HCT116 (cell line): ENCODE data around the gene SDSL. TPM values are rescaled to one million over a fixed set of nuclear protein-coding genes. Genes with fewer than 3 reads are reported as not detected.

Experiments used
- ATAC-seq: fragments of 200-7000 bp; cut with Tn5 transposase; 2 replicates; pipeline ENCODE4 v1.9.1; 2020; ENCODE audit warnings: mild to moderate bottlenecking, moderate library complexity
- BruUV-seq: library from RNA; stranded (reverse); fragments of 400-500 nt; replicated peaks from 2 replicates; lab custom pipeline; 2021; lab: Mats Ljungman, UMichigan
- CTCF ChIA-PET: fragments of 300-600 bp; sonication (Branson Sonifier 250); formaldehyde crosslinking; loops from one replicate; lab custom pipeline; 2021; ENCODE audit warnings: antibody characterized with exemption; lab: Charles Lee
- POLR2A ChIA-PET: fragments of 300-600, 350-600 bp; sonication (Branson Sonifier 250); formaldehyde crosslinking; loops from one replicate; lab custom pipeline; 2021; ENCODE audit warnings: antibody characterized with exemption; lab: Charles Lee
- RAD21 ChIA-PET, 2 experiments: fragments of 300-600 bp; sonication (Branson Sonifier 250); formaldehyde crosslinking; loops; one replicate each; lab custom pipeline; 2023; ENCODE audit warnings: low total read pairs in 2 of 2; ENCODE audit not compliant: uncharacterized antibody in 2 of 2, unreplicated experiment in 2 of 2, low non-redundant PET in 1 of 2; lab: Charles Lee
- DNase-seq: peaks from one replicate; pipeline ENCODE4 v3.0.0-alpha.2; 2010; ENCODE audit warnings: low read depth, low spot score
- H2AFZ ChIP-seq: fragments of 200-600 bp; shearing (Covaris generic), sonication (generic); 2 replicates; pipeline ENCODE4 v1.6.1; 2017; ENCODE audit warnings: low read depth, mixed run types, mixed read lengths, antibody characterized with exemption, low read length; ENCODE audit not compliant: poor library complexity, severe bottlenecking
- H3K27ac ChIP-seq: 2 replicates; pipeline ENCODE4 v1.5.1; 2012; ENCODE audit warnings: low read depth, low read length
- H3K27me3 ChIP-seq: fragments of 200-600 bp; sonication (generic); 2 replicates; pipeline ENCODE4 v1.6.1; 2016; ENCODE audit warnings: mixed run types, low read length, mixed read lengths; ENCODE audit not compliant: insufficient read depth
- H3K36me3 ChIP-seq, 2 experiments: fragments of 200-500 bp in 1 of 2; fragments of 200-600 bp in 1 of 2; sonication (Bioruptor generic) in 1 of 2; sonication (generic) in 1 of 2; 2 replicates each; pipeline versions ENCODE4 v1.5.1 to v1.6.1; 2014 to 2016; ENCODE audit warnings: low read length in 2 of 2, inconsistent platforms in 1 of 2, mixed read lengths in 1 of 2, mixed run types in 1 of 2; ENCODE audit not compliant: insufficient read depth in 2 of 2, control insufficient read depth in 1 of 2
- H3K4me1 ChIP-seq, 2 experiments: fragments of 200-600 bp in 1 of 2; sonication (generic) in 1 of 2; 2 replicates each; pipeline versions ENCODE4 v1.5.1 to v1.6.1; 2012 to 2017; ENCODE audit warnings: low read length in 2 of 2, inconsistent platforms in 1 of 2, mild to moderate bottlenecking in 1 of 2, mixed read lengths in 1 of 2, mixed run types in 1 of 2, moderate library complexity in 1 of 2; ENCODE audit not compliant: insufficient read depth in 2 of 2, control insufficient read depth in 1 of 2
- H3K4me2 ChIP-seq: fragments of 200-600 bp; sonication (generic); 2 replicates; pipeline ENCODE4 v1.6.1; 2017; ENCODE audit warnings: mixed run types, low read length, mixed read lengths
- H3K4me3 ChIP-seq, 2 experiments: fragments of 200-600 bp in 1 of 2; sonication (generic) in 1 of 2; replicated peaks in 1 of 2; 2 replicates each; pipeline ENCODE4 v1.5.1; 2011 to 2016; ENCODE audit warnings: low read length in 2 of 2, control low read depth in 1 of 2, low read depth in 1 of 2, mild to moderate bottlenecking in 1 of 2, mixed read lengths in 1 of 2, mixed run types in 1 of 2
- H3K79me2 ChIP-seq: fragments of 200-600 bp; sonication (generic); 2 replicates; pipeline ENCODE4 v1.6.1; 2017; ENCODE audit warnings: mild to moderate bottlenecking, mixed run types, low read length, moderate library complexity, mixed read lengths; ENCODE audit not compliant: insufficient read depth
- H3K9ac ChIP-seq: fragments of 200-600 bp; sonication (generic); 2 replicates; pipeline ENCODE4 v1.6.1; 2016; ENCODE audit warnings: low read length, mixed read lengths
- H3K9me2 ChIP-seq: fragments of 200-600 bp; sonication (generic), shearing (Covaris generic); 2 replicates; pipeline ENCODE4 v1.6.1; 2017; ENCODE audit warnings: mixed run types, mild to moderate bottlenecking, moderate library complexity; ENCODE audit not compliant: insufficient read depth
- H3K9me3 ChIP-seq, 2 experiments: fragments of 200-500 bp in 1 of 2; fragments of 200-600 bp in 1 of 2; sonication (Bioruptor generic) in 1 of 2; sonication (generic) in 1 of 2; 2 replicates each; pipeline ENCODE4 v1.6.1; 2014 to 2017; ENCODE audit warnings: low read length in 2 of 2, mixed read lengths in 2 of 2, inconsistent platforms in 1 of 2, low read depth in 1 of 2, mild to moderate bottlenecking in 1 of 2, mixed run types in 1 of 2, moderate library complexity in 1 of 2; ENCODE audit not compliant: control insufficient read depth in 1 of 2, insufficient read depth in 1 of 2
- H4K20me1 ChIP-seq: fragments of 200-600 bp; sonication (generic), shearing (Covaris generic); 2 replicates; pipeline ENCODE4 v1.6.1; 2017; ENCODE audit warnings: mixed run types, mild to moderate bottlenecking, moderate library complexity; ENCODE audit not compliant: insufficient read depth
- CEBPB ChIP-seq: IDR thresholded peaks from 2 replicates; pipeline ENCODE4 v1.6.1; 2012; ENCODE audit warnings: low read depth
- CTCF ChIP-seq, 3 experiments: fragments of 200-600 bp in 1 of 3; sonication (generic) in 1 of 3; IDR thresholded peaks in 2 of 3; conservative IDR thresholded peaks in 1 of 3; 2 replicates each; pipeline ENCODE4 v1.5.1; 2012 to 2017; ENCODE audit warnings: low read depth in 2 of 3, low read length in 2 of 3, antibody characterized with exemption in 1 of 3, borderline replicate concordance in 1 of 3, control low read depth in 1 of 3, mild to moderate bottlenecking in 1 of 3, mixed read lengths in 1 of 3, mixed run types in 1 of 3, moderate library complexity in 1 of 3; ENCODE audit not compliant: insufficient read depth in 1 of 3
- EZH2 ChIP-seq: fragments of 200-600 bp; sonication (generic); IDR thresholded peaks from 2 replicates; pipeline ENCODE4 v1.6.1; 2017; ENCODE audit warnings: antibody characterized with exemption, mixed run types
- EZH2phosphoT487 ChIP-seq: fragments of 200-600 bp; IDR thresholded peaks from 2 replicates; pipeline ENCODE4 v1.6.1; 2018; ENCODE audit warnings: antibody characterized with exemption, borderline replicate concordance
- FOSL1 ChIP-seq: IDR thresholded peaks from 2 replicates; pipeline ENCODE4 v1.6.1; 2012; ENCODE audit warnings: low read depth
- JUND ChIP-seq: IDR thresholded peaks from 2 replicates; pipeline ENCODE4 v1.6.1; 2012
- REST ChIP-seq: IDR thresholded peaks from 2 replicates; pipeline ENCODE4 v1.6.1; 2012; ENCODE audit warnings: low read depth
- SIN3A ChIP-seq: IDR thresholded peaks from 2 replicates; pipeline ENCODE4 v1.6.1; 2012; ENCODE audit warnings: low read depth
- SP1 ChIP-seq: IDR thresholded peaks from 2 replicates; pipeline ENCODE4 v1.6.1; 2012; ENCODE audit warnings: low read depth
- TCF7L2 ChIP-seq: IDR thresholded peaks from 2 replicates; pipeline ENCODE4 v1.7.0; 2011; ENCODE audit warnings: borderline replicate concordance, inconsistent platforms; ENCODE audit not compliant: insufficient read depth, insufficient read length; ENCODE audit errors: extremely low read depth
- ZFX ChIP-seq: fragments of 450-650 bp; IDR thresholded peaks from 2 replicates; pipeline ENCODE4 v1.6.1; 2017
- ZNF274 ChIP-seq: fragments of 200-500 bp; sonication (Bioruptor generic); IDR thresholded peaks from 2 replicates; pipeline ENCODE4 v1.6.1; 2014; ENCODE audit warnings: mild to moderate bottlenecking, low read depth, low read length, inconsistent platforms
- intact Hi-C: fragments of 100-400 bp; cut with micrococcal nuclease; formaldehyde crosslinking; loops from 2 replicates; pipeline ENCODE4 v1.10.0; 2022
- total RNA-seq: library from RNA; stranded (reverse); gene quantifications from one replicate; pipeline ENCODE4 v1.2.1, GENCODE V29; 2021; ENCODE audit not compliant: unreplicated experiment
- TF ChIP-seq, protein P1 (sequence below): IDR thresholded peaks from 2 replicates; pipeline ENCODE4 v1.6.1; 2012

Gene SDSL
- total RNA-seq, 1 experiment from 2014 or later, result 19.1 TPM

DNA sequence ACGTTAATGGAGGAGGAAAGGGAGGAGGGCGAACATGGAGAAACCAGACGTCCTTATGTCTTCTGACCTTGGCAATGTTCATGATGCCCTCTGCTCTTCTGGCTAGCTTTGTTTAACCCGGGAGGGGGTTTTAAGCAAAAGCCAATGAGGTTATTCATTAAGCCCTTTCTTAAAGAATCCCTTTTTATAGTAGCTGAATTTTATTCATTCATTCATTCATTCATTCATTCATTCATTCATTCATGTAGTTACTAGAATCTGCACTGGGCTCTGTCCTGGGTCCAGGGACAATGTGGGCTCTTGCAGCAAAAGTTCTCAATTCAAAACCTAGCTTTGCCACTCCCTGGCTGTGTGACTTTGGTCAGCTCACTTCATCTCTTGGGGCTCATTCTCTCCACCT is 35.5 kb downstream of the SDSL start:
- no peak overlapping the region for H3K4me3 ChIP-seq
- peaks cover 3 to 4% of the 10 kb centered on the region in 2 experiments; a peak in 3 of 4 replicates for H3K4me1 ChIP-seq
- no TSS peak for BruUV-seq
- H3K27ac ChIP-seq, result no peak overlapping the region
- RAD21 ChIA-PET, result no interaction called here
- no peaks in the 10 kb centered on the region for H4K20me1 ChIP-seq
- no peaks in the 10 kb centered on the region for H3K9me2 ChIP-seq
- no peak overlapping the region for H2AFZ ChIP-seq
- ATAC-seq (no peak), DNase-seq (no peak)
- no peaks in the 10 kb centered on the region for H3K9me3 ChIP-seq
- peaks cover 18% of the 10 kb centered on the region for H3K27me3 ChIP-seq
- CTCF ChIA-PET, result no interaction called here
- intact Hi-C loops, result no loop called here
- no peak overlapping the region for H3K9ac ChIP-seq
- POLR2A ChIA-PET, result no interaction called here
- no peaks in the 10 kb centered on the region for H3K79me2 ChIP-seq
- H3K4me2 ChIP-seq, result no peak overlapping the region
- TF ChIP-seq EZH2, result no peak
- no peak for TF ChIP-seq FOSL1
- TF ChIP-seq EZH2phosphoT487, result no peak
- no peak for TF ChIP-seq ZNF274
- TF ChIP-seq SIN3A, result no peak
- TF ChIP-seq CEBPB, result no peak
- no peak for TF ChIP-seq REST
- TF ChIP-seq TCF7L2, result no peak
- no peak for TF ChIP-seq CTCF (IDR thresholded peaks at IDR 0.05 in 2 of 3, conservative IDR thresholded peaks at IDR 0.05 in 1 of 3; ENCODE audit: borderline replicate concordance in 1 of 3, insufficient read depth in 1 of 3, low read depth in 2 of 3, low read length in 2 of 3)
- TF ChIP-seq, protein P1, sequence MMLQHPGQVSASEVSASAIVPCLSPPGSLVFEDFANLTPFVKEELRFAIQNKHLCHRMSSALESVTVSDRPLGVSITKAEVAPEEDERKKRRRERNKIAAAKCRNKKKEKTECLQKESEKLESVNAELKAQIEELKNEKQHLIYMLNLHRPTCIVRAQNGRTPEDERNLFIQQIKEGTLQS, result no peak
- TF ChIP-seq ZFX, result no peak
- no peak for TF ChIP-seq SP1
- no peak for TF ChIP-seq JUND
- H3K36me3 ChIP-seq, result no peaks in the 10 kb centered on the region
